HG03175 (cell line): Measurements from ENCODE around the gene NR3C2.
"Not testable (repeated sequence)": the region's sequence is repeated elsewhere in the genome, so short reads cannot be mapped to it uniquely, and the experiment has no call there.

Experiments used
- ATAC-seq: cut with Tn5 transposase; IDR thresholded peaks from one replicate; pipeline ENCODE4 v1.9.1; 2021; ENCODE audit warnings: mild to moderate bottlenecking, moderate library complexity; ENCODE audit not compliant: unreplicated experiment

Gene NR3C2

DNA sequence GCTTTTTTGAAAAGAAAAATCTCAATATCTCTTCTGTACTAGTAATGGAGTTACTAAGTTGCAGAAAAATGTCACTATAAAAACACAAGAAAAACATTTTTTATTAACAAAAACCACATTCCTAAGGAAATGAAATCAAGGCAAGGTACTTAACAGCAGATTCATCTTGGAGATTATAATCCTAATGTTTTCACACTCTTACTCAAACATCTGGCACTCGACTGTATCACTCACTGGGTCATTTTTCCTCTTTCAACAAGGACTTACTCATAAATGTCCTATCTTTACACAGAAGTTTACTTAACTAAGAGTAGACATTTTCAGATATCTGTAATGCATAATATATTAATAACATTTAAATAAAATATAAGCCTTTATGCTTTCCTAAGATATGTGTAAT, 216.6 kb downstream of the NR3C2 start:
- ATAC-seq, result no peak

DNA sequence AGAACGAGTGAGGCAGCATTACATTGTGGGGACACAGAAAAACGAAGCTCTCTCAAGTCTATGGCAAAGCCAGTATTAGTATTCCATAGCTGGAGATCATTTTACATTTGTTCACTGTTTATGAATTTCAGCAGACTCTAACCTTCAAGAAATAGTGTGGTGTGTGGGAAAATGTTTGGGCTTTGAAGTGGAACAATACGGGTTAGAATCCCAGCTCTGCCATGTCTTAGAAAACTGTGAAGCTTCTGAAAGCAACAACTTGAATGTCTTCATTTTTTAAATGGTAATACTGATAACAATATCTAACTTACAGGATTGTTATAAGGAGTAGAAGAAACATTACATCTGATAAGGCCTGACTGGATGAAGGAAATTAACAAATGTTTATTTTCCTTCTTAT, 217.7 kb downstream of the NR3C2 start:
- ATAC-seq, result no peak

DNA sequence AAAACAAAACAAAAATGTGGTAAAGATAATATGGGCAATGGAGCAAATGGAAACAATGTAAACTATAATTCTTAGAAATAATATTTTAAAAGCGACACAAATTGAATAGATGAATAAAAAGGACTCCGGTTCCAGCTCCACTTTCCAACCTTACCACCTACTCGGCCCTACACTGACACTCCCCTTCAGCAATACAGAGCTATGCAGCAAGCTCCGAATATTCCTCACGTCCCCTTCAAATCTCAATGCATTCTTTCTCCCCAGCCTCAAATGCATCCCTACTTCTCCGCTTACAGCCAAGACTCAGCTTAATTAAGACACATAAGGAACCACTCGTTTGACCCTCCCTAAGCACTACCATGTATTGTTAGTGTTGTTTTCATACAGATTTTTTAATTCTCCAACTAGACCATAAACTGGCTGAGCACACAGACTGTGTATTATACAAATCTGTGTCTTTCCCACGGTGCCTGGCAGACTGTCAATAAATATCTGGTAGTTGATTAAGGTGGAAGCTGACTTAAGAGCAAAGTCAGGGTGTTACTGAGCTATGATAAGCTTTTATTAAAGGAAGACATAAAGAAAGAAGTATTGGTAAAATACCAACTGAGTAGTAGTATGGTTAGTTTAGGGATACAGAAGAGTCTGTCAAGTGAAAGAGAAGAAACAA, 219.1 kb downstream of the NR3C2 start:
- no peak for ATAC-seq

DNA sequence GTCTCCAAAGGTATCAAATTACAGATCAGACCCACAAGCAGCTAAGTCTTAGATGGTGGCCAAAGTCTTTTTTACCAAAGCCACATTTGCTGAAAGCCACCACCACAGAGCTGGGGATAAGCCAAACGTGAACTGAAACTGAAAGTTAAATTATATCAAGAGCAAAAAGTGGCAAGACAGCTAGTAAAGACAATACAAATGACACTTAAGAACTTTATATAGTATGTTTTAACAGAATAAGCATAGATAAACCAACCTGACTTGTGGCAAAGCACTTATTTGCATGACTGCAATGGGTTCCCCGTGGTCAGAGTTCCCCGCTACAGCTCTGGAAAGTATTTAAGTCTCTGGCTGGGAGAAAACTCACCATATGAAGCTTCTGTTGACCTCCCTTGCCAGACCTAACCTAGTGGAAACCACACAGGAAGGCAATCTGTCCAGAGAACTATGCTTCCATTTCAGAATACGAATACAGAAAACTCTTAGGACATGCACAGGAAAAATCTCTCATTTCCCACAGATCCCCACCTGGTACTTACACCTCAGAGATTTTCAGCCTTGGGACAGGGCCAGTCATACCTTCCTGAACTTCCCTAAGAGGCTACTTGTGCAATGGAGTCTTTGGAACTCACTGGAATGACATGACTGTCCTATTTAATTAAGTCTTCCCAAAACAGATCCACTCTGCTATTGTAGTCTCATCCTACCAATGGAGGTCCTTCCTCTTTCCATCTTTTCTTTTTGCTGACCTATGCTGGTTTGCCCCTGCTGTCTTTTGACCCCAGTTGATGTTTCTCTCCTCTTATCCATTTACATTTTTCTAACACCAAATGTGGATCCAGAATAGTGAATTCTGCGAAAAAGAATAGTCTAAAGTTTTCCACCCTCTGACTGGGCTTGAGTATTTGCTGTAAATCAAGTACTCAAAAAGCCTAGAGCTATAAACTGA, 225.1 kb downstream of the NR3C2 start:
- peak; percentile 88 for ATAC-seq

DNA sequence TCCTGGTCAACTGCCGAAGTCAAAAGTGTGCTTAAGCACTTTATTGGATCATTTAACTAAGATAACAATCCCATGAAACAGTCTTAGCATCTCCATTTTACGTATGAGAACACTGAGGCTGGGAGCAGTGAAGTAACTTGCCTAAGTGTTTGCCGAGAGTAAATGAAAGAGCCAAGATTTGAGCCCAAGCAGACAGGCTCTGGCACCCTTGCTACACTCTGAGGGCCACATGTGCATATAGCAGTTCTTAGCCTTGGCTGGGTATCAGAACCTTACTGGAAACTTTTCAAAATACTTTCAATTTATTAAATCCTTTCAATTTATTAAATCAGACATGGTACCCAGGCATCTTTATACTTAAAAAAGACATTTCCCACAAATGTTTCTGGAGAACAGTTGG, 225.9 kb downstream of the NR3C2 start:
- ATAC-seq, result no peak

DNA sequence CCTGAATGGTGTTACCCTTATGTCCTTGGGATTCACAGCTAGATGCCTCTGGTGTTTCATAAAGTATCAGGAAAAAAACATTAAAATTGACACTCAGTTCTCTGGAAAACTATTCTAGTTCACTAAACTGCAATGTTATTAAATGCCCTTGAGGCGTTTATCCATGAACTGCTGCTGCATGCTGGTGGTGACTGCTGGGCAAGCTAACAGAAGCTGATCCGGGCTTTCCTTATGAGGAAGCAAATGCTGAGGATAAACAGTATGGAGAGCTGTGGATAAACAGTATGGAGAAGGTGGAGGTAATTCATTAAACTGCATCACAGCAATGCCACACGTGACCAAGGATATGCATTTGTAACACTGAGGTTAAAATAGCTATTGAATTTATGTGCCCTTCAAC, 227.0 kb downstream of the NR3C2 start:
- no peak for ATAC-seq

DNA sequence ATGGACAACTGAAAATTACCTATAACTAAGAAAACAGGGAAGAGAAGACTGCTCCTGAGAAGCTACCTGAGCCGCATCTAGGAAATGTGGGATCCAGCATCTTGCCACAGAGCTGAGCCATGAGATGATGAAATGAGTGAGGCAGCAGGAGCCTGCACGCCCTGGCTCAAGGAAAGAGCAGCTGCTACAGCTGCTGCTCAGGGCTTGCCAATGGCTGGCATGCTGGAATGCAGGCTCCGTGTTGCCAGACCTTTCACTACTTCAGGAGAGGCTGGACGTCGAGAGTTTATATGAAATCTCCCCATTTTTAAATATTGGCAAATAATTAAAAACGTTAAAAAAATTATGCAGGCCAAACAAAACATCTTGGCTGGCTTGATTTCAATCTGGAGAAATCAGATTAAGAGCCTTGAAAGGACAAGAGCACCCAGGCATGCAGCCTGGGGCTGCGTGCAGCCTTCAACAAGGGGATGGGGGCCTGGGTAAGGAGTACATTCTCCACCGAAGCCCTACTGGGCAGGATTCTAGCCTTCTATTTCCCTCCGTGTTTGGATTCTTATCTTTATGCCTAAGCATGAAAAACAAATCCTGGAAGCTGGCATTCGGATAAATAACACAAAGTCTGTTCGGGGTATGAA, 227.6 kb downstream of the NR3C2 start:
- ATAC-seq, result no peak

DNA sequence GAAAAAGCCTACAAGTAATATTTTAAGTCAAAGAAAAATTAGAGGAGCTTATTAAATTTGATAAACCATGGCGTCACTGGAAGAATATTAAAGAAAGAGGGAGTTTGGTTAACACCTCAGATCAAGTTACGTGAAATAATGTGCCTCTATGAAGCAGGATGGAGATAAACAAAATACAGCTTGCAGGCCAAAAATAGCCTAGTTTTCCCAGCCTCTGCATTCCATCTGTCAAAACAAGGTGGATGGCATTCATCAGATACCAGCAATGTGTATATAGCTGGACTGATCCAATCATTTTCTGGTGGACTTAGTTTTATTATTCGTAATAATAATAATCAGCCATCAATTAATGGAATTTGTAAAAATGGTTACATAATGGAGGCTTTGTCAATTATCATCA, 230.7 kb downstream of the NR3C2 start:
- ATAC-seq, result no peak

DNA sequence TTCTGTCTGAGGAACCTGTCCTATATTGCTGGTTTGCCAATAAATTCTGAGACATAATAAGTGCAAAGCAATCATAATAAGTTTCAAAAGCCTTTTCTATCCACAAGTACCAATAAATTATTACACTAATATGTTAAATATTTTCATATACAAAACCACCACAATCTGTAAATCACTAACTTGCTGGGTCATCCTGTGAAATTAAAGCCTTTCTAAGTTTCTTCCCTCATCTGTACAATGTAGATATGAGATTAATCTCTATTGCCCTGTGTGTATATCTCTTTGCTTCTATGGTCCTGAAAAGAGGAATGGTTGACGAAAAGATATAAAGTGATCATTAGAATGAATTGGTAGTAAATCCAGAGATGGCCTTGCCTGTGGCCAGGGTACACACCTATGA, 231.6 kb downstream of the NR3C2 start:
- ATAC-seq, result no peak

DNA sequence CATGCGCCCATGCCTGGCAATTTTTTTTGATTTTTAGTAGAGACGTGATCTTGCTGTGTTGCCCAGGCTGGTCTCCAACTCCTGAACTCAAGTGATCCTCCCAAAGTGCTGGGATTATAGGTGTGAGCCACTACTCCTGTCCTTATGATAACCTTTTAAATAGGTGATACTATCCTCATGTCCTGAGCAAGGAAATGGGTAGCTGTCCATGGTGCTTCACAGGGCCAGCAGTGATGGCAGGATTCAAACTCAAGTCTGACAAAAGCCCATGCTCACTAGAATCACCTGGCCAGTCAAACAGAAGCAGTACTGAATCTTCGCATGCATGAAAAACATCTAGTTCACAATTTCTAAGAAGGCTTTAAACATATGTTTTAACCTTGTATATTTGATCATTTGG, 235.1 kb downstream of the NR3C2 start:
- ATAC-seq, result no peak

DNA sequence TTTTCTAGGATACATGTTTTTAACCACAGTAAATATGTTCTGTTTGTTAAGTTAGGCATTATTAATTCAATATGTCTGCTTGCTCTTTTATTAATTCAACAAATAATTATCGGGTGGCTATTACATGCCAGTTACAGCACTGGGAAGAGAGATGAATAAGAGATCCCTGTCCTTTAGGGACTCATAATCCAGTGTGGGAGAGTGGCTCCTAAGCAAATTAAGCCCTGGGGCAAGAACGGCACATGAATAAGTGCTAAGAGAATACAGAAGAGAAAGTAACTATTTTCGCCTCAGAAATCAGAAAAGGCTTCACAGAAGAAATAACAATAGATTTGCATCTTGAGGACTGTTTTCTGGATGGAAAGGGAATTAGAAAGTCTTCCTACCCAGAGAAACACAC, 236.7 kb downstream of the NR3C2 start:
- no peak for ATAC-seq

DNA sequence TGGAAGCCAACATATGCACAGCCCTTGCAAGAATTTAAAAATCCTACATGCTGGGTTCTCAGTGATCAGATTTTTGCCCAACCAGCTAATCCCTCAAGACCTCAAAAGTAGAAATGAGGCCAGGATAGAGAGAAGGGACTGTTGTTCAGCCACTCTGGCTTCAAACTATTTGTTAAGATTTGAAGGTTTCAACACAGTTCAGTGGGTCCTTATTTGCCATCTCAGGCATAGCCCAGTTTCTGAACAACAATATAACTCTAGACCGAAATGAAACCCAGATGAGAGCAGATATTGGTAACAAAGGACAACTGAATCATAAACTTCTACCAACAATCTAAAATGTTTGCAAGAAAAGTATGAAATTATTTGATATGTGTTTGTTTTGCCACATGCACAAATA, 237.3 kb downstream of the NR3C2 start:
- ATAC-seq, result no peak

DNA sequence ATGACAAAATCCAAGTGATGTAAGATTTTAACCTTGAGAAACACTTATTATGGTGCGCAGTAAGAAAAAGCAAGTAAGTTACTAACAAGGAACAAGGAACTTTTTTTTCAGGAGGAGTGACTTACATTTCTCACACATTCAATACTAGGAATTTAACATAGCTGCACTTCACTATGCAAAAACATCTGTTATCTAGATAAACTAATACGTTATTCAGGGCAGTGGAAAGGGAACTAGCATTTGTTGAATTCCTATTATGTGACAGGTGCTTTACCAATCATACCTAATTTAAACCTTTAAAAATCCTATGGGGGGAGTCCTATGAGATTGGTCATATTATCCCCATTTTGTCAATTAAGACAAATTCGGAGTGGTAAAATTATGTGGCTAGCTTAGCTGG, 238.0 kb downstream of the NR3C2 start:
- ATAC-seq, result no peak

DNA sequence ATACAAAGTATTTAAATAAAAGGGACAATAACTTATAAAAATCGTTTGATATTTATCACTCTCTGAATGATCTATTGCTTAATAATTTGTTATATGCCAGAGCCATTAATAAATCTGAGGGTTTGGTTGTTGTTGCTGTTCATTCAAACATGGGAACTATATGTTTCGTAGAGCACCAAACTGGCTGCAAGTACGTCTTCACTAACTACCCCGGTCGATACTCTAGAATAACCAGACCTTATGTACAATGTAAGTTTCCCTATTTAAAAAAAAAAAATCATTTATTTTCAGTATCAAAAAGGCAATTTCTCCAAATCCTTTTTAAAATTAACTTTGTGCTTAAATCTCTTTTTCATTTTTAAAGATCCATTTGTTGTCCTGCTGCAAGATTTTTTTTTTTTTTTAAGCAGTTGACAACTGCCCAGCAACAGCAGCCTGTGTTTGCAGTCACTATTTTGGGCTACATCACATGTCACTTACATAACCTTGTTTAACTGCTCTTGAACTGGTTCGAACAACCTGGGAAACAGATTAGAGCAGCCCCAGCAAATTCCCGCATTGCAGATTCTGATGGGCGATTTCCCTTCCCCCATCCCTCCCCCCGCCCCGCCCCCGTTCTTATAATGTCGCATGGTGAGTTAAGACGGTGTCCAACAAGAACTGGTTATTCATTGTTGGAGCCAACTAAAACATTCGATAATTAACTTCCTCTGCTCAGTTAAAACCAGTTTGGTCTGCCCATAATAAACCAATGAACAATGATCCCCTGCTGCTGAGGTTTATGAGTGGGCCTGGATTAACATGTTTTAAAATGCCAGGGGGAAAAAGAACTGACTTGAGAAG, 238.9 kb downstream of the NR3C2 start:
- no peak for ATAC-seq

DNA sequence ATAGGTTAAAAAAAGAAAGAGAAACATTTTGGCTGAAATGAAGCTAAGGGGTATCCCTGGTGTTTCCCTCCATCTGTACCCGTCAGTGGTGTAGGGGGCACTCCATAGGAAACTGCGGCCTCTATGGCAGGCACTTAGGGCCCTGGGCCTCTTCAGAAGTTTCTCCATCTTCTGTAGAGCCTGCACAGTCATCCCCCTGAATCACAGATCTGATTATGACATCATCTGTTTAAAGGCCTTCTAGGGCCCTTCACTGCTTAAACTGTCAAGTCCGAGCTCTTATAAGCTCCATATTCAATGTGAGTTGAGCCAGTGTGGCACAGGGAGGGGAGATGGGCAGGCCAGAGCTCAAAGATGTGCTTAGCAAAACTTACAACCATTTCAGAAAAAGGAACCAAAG, 241.3 kb downstream of the NR3C2 start:
- ATAC-seq, result no peak

DNA sequence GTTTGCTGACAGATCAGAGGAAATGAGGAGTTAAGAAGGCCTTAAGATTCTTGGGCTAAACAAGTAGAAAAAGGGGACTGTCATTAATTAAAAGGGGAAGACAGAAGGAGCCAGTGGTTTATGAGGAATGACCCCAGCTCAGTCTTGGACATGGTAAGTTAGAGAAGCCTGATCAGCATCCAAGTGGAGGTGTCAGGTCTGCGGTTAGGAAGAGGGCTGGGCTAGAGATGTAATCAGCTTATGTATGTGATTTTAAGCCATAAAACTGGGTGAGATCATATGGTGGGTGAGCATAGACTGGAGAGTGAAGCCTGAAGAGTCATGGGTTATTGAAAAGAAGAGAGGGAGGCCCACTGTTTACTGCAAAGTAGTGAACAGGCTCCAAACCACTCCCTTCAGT, 246.1 kb downstream of the NR3C2 start:
- ATAC-seq, result no peak

DNA sequence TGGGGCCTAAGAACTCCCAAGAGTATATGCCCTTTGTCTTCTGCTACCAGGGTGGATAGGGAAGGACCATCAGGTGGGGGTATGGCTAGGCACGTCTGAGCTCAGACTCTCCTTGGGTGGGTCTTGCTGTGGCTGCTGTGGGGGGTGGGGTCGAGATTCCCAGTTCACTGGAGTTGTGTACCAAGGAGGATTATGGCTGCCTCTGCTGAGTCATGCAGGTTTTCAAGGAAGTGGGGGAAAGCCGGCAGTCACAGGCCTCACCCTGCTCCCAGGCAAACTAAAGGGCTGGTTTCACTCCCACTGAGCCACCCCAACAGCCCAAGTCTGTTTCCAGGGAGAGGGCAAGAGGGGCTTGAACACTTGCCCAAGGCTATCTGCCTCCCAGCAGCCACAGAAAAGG, 249.7 kb downstream of the NR3C2 start:
- ATAC-seq, result no peak

DNA sequence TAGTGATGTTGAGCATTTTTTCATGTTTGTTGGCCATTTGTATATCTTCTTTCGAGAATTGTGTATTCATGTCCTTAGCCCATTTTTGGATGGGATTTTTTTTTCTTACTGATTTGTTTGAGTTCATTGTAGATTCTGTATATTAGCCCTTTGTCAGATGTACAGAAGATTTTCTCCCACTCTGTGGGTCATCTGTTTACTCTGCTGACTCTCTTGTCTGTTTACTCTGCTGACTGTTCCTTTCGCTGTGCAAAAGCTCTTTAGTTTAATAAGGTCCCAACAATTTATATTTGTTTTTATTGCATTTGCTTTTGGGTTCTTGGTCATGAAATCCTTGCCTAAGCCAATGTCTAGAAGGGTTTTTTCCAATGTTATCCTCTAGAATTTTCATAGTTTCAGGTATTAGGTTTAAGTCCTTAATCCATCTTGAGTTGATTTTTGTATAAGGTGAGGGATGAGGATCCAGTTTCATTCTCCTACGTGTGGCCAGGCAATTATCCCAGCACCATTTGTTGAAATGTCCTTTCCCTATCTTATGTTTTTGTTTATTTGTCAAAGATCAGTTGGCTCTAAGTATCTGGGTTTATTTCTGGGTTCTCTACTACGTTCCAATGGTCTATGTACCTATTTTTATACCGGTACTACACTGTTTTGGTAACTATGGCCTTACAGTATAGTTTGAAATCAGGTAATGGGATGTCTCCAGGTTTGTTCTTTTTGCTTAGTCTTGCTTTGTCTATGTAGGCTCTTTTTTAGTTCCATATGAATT, 254.6 kb downstream of the NR3C2 start:
- ATAC-seq, result not testable (repeated sequence)

DNA sequence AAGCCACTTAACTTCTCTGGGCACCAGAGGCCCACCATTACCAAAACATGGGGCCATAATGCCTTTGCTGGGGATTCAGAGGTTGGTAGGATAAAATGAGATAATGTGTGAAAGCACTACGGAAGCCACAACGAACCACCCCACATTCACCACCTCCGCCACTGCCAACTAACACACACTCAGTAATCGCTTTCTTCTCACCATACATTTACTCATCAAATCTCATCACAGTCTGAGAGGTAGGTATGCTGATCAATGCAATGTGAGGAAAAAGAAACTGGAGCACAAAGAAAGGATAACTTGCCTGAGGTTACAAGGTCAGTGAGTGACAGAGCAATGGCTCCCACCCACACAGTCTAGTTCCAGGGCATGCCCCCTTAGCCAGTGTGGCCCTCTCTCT, 257.3 kb downstream of the NR3C2 start:
- ATAC-seq, result no peak

DNA sequence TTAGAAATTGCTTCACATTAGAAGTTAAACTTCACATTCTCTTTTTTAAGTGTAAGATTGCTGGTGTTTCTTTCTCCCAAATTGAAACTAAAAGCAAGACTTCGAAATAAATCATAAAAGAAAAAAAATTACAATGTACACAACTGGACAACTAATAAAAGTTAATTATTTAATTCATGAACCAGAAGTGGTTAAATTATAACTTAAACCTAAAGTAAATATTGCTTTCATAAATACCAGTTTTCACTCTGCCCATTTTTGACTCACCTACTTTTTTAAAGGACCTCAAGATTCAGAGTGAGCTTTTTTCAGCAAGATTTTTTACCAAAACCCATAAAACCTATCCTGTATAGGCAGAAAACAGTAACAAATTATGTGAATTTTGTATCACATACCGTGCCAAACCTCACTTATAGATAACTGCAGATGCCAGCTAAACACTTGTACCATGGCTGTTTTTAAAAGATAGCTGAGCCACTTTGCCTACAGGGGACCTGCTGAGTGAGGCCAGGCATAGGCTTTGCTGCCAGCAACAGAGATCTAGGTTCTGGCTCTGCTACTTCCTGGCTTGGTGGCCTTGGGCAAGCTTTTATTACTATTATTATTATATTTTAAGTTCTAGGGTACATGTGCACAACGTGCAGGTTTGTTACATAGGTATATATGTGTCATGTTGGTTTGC, 259.8 kb downstream of the NR3C2 start:
- no peak for ATAC-seq
